Fibroblast of skin of left quadriceps (primary cell): ENCODE results near the gene CLEC12A.

Experiments used
- DNase-seq, 2 experiments: peaks; one replicate each; pipeline ENCODE4 v3.0.0-alpha.2; 2013; ENCODE audit warnings: low read depth in 2 of 2

CLEC12A gene

DNA sequence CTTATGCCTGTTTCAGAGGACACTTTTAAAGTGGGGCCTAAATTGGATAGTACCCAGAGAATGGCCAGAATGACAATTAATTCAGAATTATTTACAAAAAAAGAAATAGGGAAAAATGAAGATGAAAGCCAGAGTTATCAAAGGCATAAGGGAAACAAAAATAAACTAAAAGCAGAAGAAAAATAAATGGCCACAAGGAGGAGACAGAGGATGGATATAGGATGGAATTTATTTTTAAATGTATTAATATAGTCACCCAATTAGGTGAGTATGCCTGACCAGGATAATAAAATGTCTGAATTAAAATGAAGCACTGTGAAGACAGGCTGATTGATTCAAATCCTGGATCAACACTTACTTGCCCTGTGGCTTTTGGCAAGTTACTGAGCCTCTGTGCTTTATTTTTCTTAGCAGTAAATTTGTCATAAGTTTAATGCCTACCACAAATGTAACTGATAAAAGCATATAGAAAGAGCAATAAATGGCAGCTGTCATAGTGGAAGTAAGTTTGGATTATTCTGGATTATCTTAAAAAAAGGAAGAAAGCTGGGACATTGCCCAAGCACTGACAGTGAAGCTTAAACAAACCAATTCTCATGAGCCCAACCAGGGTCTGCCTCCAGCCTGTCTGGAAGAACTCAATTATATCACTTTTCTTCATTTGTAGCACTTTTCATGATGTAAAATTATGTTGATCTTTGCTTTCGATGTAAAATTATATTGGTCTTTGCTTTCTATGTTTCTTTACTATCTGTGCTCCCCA lies 62.8 kb downstream of the CLEC12A start:
- DNase-seq = no peak
